LNCAP (cell line): Measurements from ENCODE around the gene INSM1.

ENCODE experiments used
- TF ChIP-seq, protein P1 (sequence below): fragments of 450-650 bp; IDR thresholded peaks from 2 replicates; pipeline ENCODE4 v1.5.1; 2017; ENCODE audit warnings: mild to moderate bottlenecking

Gene INSM1, protein sequence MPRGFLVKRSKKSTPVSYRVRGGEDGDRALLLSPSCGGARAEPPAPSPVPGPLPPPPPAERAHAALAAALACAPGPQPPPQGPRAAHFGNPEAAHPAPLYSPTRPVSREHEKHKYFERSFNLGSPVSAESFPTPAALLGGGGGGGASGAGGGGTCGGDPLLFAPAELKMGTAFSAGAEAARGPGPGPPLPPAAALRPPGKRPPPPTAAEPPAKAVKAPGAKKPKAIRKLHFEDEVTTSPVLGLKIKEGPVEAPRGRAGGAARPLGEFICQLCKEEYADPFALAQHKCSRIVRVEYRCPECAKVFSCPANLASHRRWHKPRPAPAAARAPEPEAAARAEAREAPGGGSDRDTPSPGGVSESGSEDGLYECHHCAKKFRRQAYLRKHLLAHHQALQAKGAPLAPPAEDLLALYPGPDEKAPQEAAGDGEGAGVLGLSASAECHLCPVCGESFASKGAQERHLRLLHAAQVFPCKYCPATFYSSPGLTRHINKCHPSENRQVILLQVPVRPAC

DNA sequence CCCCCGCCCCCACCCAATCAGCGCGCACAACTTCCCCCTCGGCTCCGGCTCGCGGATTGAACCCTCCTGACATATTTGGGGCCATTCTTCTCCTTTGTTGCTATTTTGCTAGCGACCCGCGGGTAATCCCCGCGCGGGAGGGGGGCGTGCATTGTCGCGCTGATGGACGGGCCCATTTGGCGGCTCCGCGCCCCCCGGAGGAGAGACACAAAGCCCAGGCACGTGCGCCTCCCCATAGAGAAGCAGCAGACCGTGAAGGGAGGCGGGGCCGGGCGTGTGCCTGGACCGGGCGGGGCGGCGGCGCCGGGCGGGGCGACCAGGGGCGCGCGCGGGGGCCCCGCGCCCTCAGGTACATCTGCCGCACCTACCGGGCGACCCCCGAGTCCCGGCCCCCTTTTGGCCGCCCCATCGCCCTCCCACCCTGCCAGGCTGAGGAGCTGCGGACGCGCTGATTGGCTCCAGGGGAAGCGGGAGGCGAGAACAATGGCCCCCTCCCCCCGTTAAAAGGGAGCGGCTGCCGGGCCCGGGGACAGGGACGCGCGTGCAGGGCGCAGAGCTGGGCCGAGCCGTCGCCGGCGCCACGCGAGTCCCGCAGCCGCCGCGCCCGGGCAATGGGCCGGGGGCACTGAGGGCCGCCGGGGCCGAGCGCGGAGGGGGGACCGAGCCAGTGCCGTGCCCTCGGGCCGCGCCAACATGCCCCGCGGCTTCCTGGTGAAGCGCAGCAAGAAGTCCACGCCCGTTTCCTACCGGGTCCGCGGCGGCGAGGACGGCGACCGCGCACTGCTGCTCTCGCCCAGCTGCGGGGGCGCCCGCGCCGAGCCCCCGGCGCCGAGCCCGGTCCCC, at the start of gene INSM1:
INSM1 (plus strand) TSS at position 530 of the 843 bp plus-strand sequence; CDS start at position 694, 164 bp downstream.
- TF ChIP-seq, protein P1, sequence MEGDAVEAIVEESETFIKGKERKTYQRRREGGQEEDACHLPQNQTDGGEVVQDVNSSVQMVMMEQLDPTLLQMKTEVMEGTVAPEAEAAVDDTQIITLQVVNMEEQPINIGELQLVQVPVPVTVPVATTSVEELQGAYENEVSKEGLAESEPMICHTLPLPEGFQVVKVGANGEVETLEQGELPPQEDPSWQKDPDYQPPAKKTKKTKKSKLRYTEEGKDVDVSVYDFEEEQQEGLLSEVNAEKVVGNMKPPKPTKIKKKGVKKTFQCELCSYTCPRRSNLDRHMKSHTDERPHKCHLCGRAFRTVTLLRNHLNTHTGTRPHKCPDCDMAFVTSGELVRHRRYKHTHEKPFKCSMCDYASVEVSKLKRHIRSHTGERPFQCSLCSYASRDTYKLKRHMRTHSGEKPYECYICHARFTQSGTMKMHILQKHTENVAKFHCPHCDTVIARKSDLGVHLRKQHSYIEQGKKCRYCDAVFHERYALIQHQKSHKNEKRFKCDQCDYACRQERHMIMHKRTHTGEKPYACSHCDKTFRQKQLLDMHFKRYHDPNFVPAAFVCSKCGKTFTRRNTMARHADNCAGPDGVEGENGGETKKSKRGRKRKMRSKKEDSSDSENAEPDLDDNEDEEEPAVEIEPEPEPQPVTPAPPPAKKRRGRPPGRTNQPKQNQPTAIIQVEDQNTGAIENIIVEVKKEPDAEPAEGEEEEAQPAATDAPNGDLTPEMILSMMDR = no peak

DNA sequence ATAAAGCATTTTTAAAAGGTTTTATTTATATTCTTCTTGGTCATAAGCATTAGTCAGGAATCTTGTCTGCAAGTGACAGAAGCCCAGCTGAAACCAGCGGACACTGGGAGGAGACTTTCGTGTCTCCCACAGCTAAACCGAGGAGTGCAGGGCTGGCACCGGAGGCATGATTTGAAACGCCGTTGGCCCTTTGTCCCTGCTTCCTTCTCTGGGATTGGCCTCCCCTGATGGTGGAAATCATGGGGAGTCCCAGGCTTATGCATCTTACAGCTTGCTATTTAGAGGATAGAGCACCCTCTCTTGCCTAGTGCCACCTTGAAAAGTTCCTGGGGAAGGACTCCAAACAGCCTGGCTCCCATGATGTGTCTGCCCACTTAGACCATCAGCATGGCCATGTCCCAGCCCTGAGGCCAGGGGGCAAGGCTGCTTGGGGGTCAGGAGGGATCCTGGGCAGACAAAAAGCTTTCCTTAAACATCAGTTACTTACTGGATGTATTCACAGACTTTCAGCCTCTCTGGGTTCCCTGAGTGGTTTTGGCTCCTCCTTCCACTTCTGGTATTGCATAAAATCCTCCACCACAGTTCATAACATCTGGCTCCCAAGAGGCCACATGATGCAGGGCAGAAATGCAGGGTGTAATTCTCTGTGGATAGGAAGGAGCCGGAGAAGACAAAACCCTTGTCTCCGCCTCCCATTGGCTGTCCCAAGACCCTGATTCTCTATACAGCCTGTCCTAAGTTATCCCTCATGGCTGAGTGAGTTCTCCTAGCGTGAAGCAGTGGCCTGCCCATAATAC, 49.3 kb upstream of the INSM1 start:
- TF ChIP-seq, protein P1 = no peak

- TF ChIP-seq, protein P1 = no peak
Measured at GRCh38 chr20:20321134-20321533, 46.8 kb upstream of the INSM1 start.

DNA sequence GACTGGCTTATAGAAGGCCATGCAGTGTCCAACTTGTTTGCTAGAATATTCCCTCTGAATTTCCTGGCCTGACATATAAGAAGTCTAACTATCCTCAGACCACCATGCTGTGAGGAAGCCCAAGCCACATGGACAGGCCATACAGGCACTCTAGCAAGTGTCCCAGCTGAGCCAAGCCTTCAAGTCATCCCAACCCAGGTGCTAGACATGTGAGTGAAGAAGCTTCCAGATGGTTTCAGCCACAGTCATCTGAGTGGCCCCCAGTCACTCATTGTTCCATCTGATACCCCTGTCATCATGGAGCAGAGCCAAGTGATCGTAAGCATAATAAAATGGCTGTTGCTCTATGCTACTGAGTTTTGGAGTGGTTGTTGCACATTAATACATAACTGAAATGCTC, 46.0 kb upstream of the INSM1 start:
- TF ChIP-seq, protein P1 = no peak

DNA sequence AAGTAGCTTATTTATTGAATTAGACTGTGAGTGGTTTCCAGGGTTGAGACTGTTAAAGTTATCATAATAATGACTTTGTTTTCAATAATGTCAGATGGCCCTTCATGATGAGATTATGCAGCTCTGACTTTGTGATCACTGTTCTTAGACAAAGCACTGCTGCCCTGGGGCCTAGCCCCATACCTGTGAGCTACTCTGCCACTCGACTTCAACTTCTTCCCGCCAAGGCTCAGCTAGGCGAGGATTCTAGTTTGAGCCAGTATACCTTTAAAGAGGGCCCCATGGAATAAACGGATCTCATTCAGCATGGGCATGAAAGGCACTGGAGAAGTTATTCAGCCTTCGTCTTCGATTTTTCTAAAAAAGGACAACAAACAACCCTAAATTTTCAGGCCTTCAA, 45.0 kb upstream of the INSM1 start:
- TF ChIP-seq, protein P1 = no peak

DNA sequence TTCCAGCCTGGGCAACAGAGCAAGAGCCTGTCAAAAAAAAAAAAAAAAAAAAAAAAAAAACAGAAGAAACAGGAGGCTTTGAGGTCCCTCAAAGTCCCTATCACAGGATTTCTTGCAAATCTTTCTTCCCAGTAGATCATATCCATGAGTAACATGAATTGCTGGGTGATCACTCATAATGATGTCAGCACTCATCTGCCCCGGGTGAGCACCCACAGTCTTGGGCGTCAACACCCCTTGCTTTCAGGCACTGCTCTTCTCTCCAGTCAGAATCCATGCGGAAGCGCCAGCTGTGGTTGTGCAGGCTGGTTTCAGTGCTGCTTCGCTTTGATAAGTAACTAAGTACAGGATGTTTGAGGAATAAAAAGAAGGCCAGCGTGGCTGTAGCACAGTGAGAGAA, 40.2 kb upstream of the INSM1 start:
- TF ChIP-seq, protein P1 = no peak

- TF ChIP-seq, protein P1 = no peak
Measured at GRCh38 chr20:20329564-20329963, 38.3 kb upstream of the INSM1 start.
